Stimulated activated CD4-positive, alpha-beta T cell treated with anti-CD3 and anti-CD28 coated beads, Interleukin-4, amount 100 ng/mL, for 1 hour (primary cell): ENCODE measurements around the gene INO80B.
A peak's percentile ranks its signal among the peaks of the same experiment; 100 is the strongest.

Experiments used
- DNase-seq: peaks from one replicate; pipeline ENCODE4 v3.0.0-alpha.2; 2020

The INO80B gene

GRCh38 chr2:74503506-74504475, 48.9 kb downstream of the INO80B start:
- DNase-seq = no peak

- DNase-seq = no peak
Measured at GRCh38 chr2:74504591-74504990, 49.7 kb downstream of the INO80B start.

DNA sequence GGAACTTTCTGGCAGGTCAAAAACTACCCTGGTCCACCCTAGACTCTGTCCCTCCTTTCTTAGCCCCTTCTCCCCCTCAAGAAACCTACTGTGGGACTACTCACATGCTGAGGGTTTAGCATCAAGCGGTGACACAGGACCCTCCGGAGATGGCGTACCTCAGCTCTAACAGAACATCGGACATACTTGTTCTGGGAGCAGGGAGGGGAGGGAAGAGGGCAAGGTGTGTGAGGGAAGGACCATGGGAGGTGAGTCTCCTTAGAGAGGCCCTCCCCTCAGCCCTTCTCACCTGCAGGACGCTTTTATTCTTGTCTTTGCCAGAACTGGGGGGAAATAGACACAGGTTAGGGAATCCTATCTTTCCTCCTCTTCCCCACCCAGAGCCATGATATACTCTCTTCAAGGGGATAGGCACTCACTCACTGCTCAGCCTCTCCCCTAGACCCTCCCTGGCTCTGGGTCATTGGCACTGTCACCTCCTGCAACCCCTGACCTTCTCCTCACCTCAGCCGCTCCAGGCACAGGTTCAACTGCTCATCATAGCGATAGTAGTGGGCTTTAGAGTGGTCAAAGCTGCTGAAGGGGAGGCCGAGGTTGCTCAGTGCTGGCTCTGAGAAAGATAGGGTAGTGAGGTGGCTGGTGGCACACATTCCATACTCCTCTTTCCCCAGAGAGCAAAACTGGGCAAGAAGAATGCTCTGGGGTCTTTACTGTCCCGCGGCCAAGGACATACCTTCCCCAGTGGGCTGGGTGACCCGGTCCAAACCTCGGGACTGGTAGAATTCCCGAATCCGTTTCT, 50.8 kb downstream of the INO80B start:
- DNase-seq = no peak

DNA sequence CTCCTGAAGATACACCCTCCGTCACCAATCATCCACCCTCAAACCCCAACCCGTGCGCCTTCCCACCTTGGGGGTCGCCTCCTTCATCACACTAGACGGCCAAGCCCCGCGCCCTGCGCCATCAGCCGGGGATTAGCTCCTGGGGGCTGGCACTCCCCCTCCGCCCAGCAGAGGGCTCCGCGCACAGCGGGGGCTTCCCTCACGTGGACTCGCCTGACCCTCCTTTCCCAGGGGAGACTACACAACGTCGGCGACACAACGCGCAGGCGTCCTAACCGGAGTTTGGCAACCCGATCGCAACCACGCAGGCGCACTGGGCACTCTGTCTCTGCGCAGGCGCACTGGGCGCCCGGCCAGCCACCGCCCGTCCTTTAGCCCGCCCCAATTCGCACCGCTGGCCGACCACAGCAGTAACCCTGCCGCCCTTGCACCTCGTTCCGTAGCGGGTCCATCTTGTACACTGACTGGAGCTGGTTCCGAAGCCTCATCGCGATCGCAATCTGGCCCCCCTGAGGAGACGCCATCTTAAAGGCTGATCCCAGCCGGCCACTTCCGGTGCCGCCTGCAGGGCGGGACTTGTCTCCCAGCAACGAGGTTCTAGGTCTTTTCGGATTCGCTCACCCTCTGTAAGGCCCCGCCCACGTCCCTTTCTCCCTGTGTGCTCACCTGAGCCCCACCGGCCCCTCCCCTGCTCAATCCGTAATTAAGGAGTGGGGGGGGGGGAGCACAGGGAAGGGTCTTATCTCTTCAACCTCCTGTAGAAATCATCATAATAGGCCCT, 52.4 kb downstream of the INO80B start, which contains the start of gene PCGF1:
TSS of gene PCGF1 (minus strand) at position 551 of the 781 bp plus-strand sequence. CDS start at position 524, 27 bp downstream.
- DNase-seq = peak; percentile 99
